B cell (primary cell): Measurements from ENCODE around the gene CXCL8. TPM values are rescaled to one million over a fixed set of nuclear protein-coding genes. Genes with fewer than 3 reads are reported as not detected.

Experiments used
- ATAC-seq: fragments of 200-7000 bp; cut with Tn5 transposase; one replicate; pipeline ENCODE4 v1.10.0; 2021; ENCODE audit warnings: low read depth, mild to moderate bottlenecking, moderate number of reproducible peaks, moderate library complexity
- CTCF ChIA-PET: fragments of 350-600 bp; sonication (Branson Sonifier 250); formaldehyde crosslinking; loops from one replicate; lab custom pipeline; 2021; ENCODE audit warnings: antibody characterized with exemption, inconsistent platforms; lab: Charles Lee
- POLR2A ChIA-PET: fragments of 350-600 bp; sonication (Branson Sonifier 250); formaldehyde crosslinking; loops from one replicate; lab custom pipeline; 2021; ENCODE audit warnings: antibody characterized with exemption; lab: Charles Lee
- DNase-seq: peaks from one replicate; pipeline ENCODE4 v3.0.0; 2013
- H2AFZ ChIP-seq: 2 replicates; pipeline ENCODE4 v1.6.1; 2012; ENCODE audit warnings: mild to moderate bottlenecking, low read depth, low read length; ENCODE audit not compliant: insufficient read depth, poor library complexity, severe bottlenecking
- H3K27ac ChIP-seq, 2 donors: 1 replicate in 1 of 2; 2 replicates in 1 of 2; pipeline ENCODE4 v1.5.1; 2012 to 2013; ENCODE audit warnings: low read length in 2 of 2, mild to moderate bottlenecking in 2 of 2, moderate library complexity in 1 of 2
- H3K27me3 ChIP-seq, 4 experiments: fragments of 200-600 bp in 1 of 4; sonication (generic) in 1 of 4; replicated peaks in 1 of 4; 1 replicate in 2 of 4; 2 replicates in 2 of 4; pipeline versions ENCODE4 v1.6.1 to v1.7.0; 2013 to 2016; ENCODE audit warnings: low read length in 3 of 4, mild to moderate bottlenecking in 2 of 4, mixed read lengths in 1 of 4, moderate library complexity in 1 of 4; ENCODE audit not compliant: insufficient read depth in 4 of 4, control insufficient read depth in 3 of 4; ENCODE audit errors: control extremely low read depth in 1 of 4
- H3K36me3 ChIP-seq, 2 experiments: replicated peaks in 1 of 2; 1 replicate in 1 of 2; 2 replicates in 1 of 2; pipeline versions ENCODE4 v1.6.1 to v1.7.1; 2013; ENCODE audit warnings: low read length in 1 of 2; ENCODE audit not compliant: insufficient read depth in 2 of 2, control insufficient read depth in 1 of 2; ENCODE audit errors: control extremely low read depth in 1 of 2, extremely low read depth in 1 of 2
- H3K4me1 ChIP-seq, 2 donors: fragments of 200-600 bp in 1 of 2; sonication (generic) in 1 of 2; 1 replicate in 1 of 2; 2 replicates in 1 of 2; pipeline versions ENCODE4 v1.5.1 to v1.6.1; 2013 to 2017; ENCODE audit warnings: low read length in 2 of 2; ENCODE audit not compliant: control insufficient read depth in 2 of 2, insufficient read depth in 2 of 2
- H3K4me2 ChIP-seq: replicated peaks from 2 replicates; pipeline ENCODE3; 2012; ENCODE audit warnings: mild to moderate bottlenecking, low read depth, low read length; ENCODE audit not compliant: poor library complexity, severe bottlenecking
- H3K4me3 ChIP-seq, 5 experiments: fragments of 200-600 bp in 1 of 5; sonication (generic) in 1 of 5; 1 replicate in 3 of 5; 2 replicates in 2 of 5; pipeline versions ENCODE4 v1.5.1 to v1.7.0; 2011 to 2016; ENCODE audit warnings: low read length in 4 of 5, mild to moderate bottlenecking in 4 of 5, low read depth in 2 of 5, control low read depth in 1 of 5, moderate library complexity in 1 of 5; ENCODE audit not compliant: insufficient read depth in 1 of 5; ENCODE audit errors: control extremely low read depth in 1 of 5, extremely low read depth in 1 of 5
- H3K79me2 ChIP-seq: fragments of 200-600 bp; sonication (generic); one replicate; pipeline ENCODE4 v1.6.0; 2016; ENCODE audit warnings: low read length; ENCODE audit not compliant: control insufficient read depth, insufficient read depth
- H3K9ac ChIP-seq: fragments of 200-600 bp; sonication (generic); 2 replicates; pipeline ENCODE4 v1.6.1; 2017; ENCODE audit warnings: mild to moderate bottlenecking, low read length, moderate library complexity
- H3K9me3 ChIP-seq, 3 donors: one replicate each; pipeline versions ENCODE4 v1.6.1 to v1.7.1; 2013; ENCODE audit warnings: low read length in 2 of 3; ENCODE audit not compliant: control insufficient read depth in 2 of 3, insufficient read depth in 1 of 3; ENCODE audit errors: control extremely low read depth in 1 of 3
- H4K20me1 ChIP-seq: 2 replicates; pipeline ENCODE4 v1.6.0; 2012; ENCODE audit warnings: mild to moderate bottlenecking, low read length; ENCODE audit not compliant: insufficient read depth, control insufficient read depth, poor library complexity, severe bottlenecking
- H3K27ac Mint-ChIP-seq: one replicate; pipeline ENCODE4 v1.8.0; 2021; ENCODE audit warnings: mixed read lengths
- H3K27me3 Mint-ChIP-seq: one replicate; pipeline ENCODE4 v1.8.0; 2021; ENCODE audit warnings: mixed read lengths
- H3K4me1 Mint-ChIP-seq: one replicate; pipeline ENCODE4 v1.8.0; 2021; ENCODE audit warnings: mixed read lengths
- H3K4me3 Mint-ChIP-seq: one replicate; pipeline ENCODE4 v1.8.0; 2021; ENCODE audit warnings: mixed read lengths
- H3K9me3 Mint-ChIP-seq: one replicate; pipeline ENCODE4 v1.8.0; 2022; ENCODE audit warnings: mixed read lengths; ENCODE audit not compliant: insufficient read depth
- CTCF ChIP-seq: fragments of 200-600 bp; IDR thresholded peaks from one replicate; pipeline ENCODE4 v1.8.0; 2022; ENCODE audit warnings: antibody characterized with exemption, mild to moderate bottlenecking
- EZH2 ChIP-seq: IDR thresholded peaks from 2 replicates; pipeline ENCODE4 v1.6.1; 2012; ENCODE audit warnings: borderline replicate concordance, low read depth, mild to moderate bottlenecking, moderate library complexity, low read length; ENCODE audit not compliant: insufficient read depth, poor library complexity, severe bottlenecking
- WGBS: methylation state at CpG from one replicate; pipeline ENCODE4 v1.1.5; 2013; ENCODE audit warnings: missing lambda C conversion rate; ENCODE audit not compliant: insufficient coverage; 5-methylcytosine and 5-hydroxymethylcytosine counted together
- intact Hi-C: fragments of 100-400 bp; cut with micrococcal nuclease; formaldehyde crosslinking; loops from one replicate; pipeline ENCODE4 v1.10.0; 2022
- polyA plus RNA-seq: library from polyadenylated mRNA; depleted of rRNA; stranded (reverse); fragments of >200 nt; gene quantifications from 2 replicates; pipeline ENCODE4 v1.2.3, GENCODE V29; 2012
- total RNA-seq, 2 donors: library from RNA; stranded (reverse); fragments of 120-200 nt in 1 of 2; gene quantifications; 1 replicate in 1 of 2; 2 replicates in 1 of 2; pipeline versions ENCODE4 v1.2.3 to v1.2.4, GENCODE V29; 2013 to 2022

Gene CXCL8
- total and polyA plus RNA-seq, 2 donors (not counting 1 experiment from before 2014, with no cell fraction given): 0.32 to 7.5 TPM

GRCh38 chr4:73728091-73728741 is 12.2 kb upstream of the CXCL8 start:
- no peaks in the 10 kb centered on the region for H3K4me1 ChIP-seq
- Mint-ChIP-seq H3K27ac (no peak overlapping the region), H3K27me3 (peaks cover 20% of the 10 kb centered on the region), H3K4me1 (no peaks in the 10 kb centered on the region), H3K4me3 (no peak overlapping the region), H3K9me3 (no peaks in the 10 kb centered on the region)
- no peak overlapping the region for H3K4me2 ChIP-seq
- H4K20me1 ChIP-seq: no peaks in the 10 kb centered on the region
- intact Hi-C loops: no loop called here
- H3K9ac ChIP-seq: no peak overlapping the region
- H3K27me3 ChIP-seq: peaks cover 0 to 4% (median 0%) of the 10 kb centered on the region in 4 experiments
- no peak overlapping the region for H3K4me3 ChIP-seq
- WGBS: no CpG with 5 or more reads among the region's 6 CpGs
- H3K9me3 ChIP-seq: peaks cover 0 to 4% (median 0%) of the 10 kb centered on the region in 3 donors
- TF ChIP-seq EZH2: no peak
- TF ChIP-seq CTCF: no peak
- POLR2A ChIA-PET: no interaction called here
- ATAC-seq (no peak), DNase-seq (no peak)
- no peak overlapping the region for H3K27ac ChIP-seq
- no peaks in the 10 kb centered on the region for H3K36me3 ChIP-seq
- no peaks in the 10 kb centered on the region for H3K79me2 ChIP-seq
- H2AFZ ChIP-seq: no peak overlapping the region
- CTCF ChIA-PET: no interaction called here

DNA sequence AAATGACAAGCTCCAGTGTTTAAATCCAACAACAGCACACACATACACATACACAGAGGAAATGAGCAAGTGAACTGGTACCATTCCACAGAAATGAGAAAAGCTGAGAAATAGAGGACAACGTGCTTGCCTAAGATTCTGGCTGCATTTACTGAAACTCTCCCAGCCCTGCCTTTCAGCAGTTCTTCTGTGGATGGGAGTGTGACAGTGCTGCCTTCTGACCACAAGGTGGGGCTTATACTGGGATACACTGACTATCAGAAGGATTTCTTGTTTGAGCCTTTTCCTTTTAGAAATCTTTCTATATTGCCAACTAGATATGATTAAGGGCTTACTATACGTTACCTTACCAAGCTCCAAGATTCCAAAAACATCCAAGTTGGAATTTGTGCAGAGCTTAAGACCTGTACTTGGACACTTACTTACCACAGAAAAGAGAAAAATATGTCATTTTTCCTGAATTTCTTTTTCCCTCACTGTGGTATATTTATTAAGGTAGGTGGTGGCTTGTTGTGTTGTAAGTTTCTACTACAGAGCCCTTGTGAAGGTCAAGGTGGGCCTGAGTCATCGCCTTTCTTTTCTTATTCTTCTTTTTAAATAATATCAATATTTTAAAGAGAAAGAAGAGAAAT is 10.7 kb upstream of the CXCL8 start:
- H2AFZ ChIP-seq: no peak overlapping the region
- no peak overlapping the region for H3K27ac Mint-ChIP-seq
- H3K9me3 ChIP-seq: peaks cover 0 to 4% (median 0%) of the 10 kb centered on the region in 3 donors
- H3K9me3 Mint-ChIP-seq: no peaks in the 10 kb centered on the region
- no peak overlapping the region for H3K9ac ChIP-seq
- no peaks in the 10 kb centered on the region for H4K20me1 ChIP-seq
- intact Hi-C loops: no loop called here
- peaks cover 21% of the 10 kb centered on the region for H3K27me3 Mint-ChIP-seq
- CTCF ChIA-PET: interaction anchor here (2.3 kb wide), 1 partner anchor 10 kb away, joined by 8 read pairs; the partner anchor contains the start of gene CXCL8
- H3K36me3 ChIP-seq: no peaks in the 10 kb centered on the region
- H3K27me3 ChIP-seq: peaks cover 0 to 4% (median 0%) of the 10 kb centered on the region in 4 experiments
- no CpG with 5 or more reads among the region's 3 CpGs for WGBS
- no peaks in the 10 kb centered on the region for H3K4me1 ChIP-seq
- no peak overlapping the region for H3K27ac ChIP-seq
- peaks cover 1% of the 10 kb centered on the region for H3K4me1 Mint-ChIP-seq
- no peak overlapping the region for H3K4me3 Mint-ChIP-seq
- no peak for DNase-seq
- POLR2A ChIA-PET: no interaction called here
- no peaks in the 10 kb centered on the region for H3K79me2 ChIP-seq
- ATAC-seq: peak; percentile 36
- TF ChIP-seq CTCF (peak; percentile 36), EZH2 (no peak)
- no peak overlapping the region for H3K4me2 ChIP-seq
- H3K4me3 ChIP-seq: no peak overlapping the region
